Stimulated activated effector memory CD8-positive, alpha-beta T cell treated with anti-CD3 and anti-CD28 coated beads, Interleukin-12 subunit alpha, Interleukin-12 subunit beta, amount 100 ng/mL, for 72 hours (primary cell): ENCODE measurements around the gene APOLD1.
A peak's percentile ranks its signal among the peaks of the same experiment; 100 is the strongest.

Experiments
- ATAC-seq: fragments of 150-1000 bp; cut with Tn5 transposase; 2 replicates; pipeline ENCODE4 v1.10.0; 2021
- DNase-seq, 2 donors: peaks; one replicate each; pipeline ENCODE4 v3.0.0; 2021 to 2022; ENCODE audit warnings: low spot score in 2 of 2
- H3K27ac Mint-ChIP-seq: one replicate; pipeline ENCODE4 v1.8.0; 2022; ENCODE audit warnings: mild to moderate bottlenecking, mixed read lengths
- H3K36me3 Mint-ChIP-seq: one replicate; pipeline ENCODE4 v1.8.0; 2022; ENCODE audit warnings: mild to moderate bottlenecking, mixed read lengths
- H3K4me1 Mint-ChIP-seq: one replicate; pipeline ENCODE4 v1.8.0; 2022; ENCODE audit warnings: mixed read lengths
- H3K4me3 Mint-ChIP-seq: one replicate; pipeline ENCODE4 v1.8.0; 2022; ENCODE audit warnings: mild to moderate bottlenecking, mixed read lengths
- H3K9me3 Mint-ChIP-seq: one replicate; pipeline ENCODE4 v1.8.0; 2022; ENCODE audit warnings: mixed read lengths

The APOLD1 gene

DNA sequence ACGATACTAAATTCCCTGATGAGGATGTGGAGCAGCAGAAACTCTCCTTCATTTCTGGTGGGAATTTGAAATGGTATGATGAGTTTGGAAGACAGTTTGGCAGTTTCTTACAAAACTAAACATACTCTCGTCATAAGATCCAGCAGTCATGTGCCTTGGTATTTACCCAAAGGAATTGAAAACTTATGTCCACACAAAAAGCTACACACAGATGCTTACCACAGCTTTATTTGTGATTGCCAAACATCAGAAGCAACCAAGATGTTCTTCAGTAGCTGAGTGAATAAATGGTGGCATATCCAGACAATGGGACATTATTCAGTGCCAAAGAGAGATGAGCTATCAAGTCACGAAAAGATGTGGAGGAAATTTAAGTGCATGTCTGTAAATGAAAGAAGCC lies 10.7 kb upstream of the APOLD1 start:
- no peak overlapping the region for H3K27ac Mint-ChIP-seq
- H3K36me3 Mint-ChIP-seq, result no peaks in the 10 kb centered on the region
- peaks cover 5% of the 10 kb centered on the region for H3K9me3 Mint-ChIP-seq
- H3K4me3 Mint-ChIP-seq, result no peak overlapping the region
- no peak for ATAC-seq
- no peaks in the 10 kb centered on the region for H3K4me1 Mint-ChIP-seq
- no peak for DNase-seq

DNA sequence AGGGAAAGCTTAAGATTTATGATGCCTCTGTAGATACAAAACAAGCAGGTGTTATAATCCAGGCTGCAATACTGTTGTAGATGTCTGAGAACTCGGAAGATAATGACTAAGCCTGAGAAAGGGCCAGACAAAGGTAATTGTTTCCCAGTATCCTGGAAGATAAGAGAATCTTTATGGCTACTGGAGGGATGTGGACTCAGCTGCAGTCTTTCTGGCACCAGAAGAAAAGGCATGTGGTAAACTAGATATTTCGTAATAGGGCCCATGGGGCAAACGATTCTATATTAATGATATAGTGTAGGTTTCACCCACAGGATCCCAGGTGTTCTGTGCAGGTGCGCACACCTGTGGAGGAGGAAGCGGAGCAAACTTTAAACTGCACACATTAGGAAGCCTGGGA lies 9.2 kb upstream of the APOLD1 start:
- no peak overlapping the region for H3K27ac Mint-ChIP-seq
- no peaks in the 10 kb centered on the region for H3K36me3 Mint-ChIP-seq
- H3K9me3 Mint-ChIP-seq, result no peaks in the 10 kb centered on the region
- no peak overlapping the region for H3K4me3 Mint-ChIP-seq
- DNase-seq (no peak), ATAC-seq (no peak)
- no peaks in the 10 kb centered on the region for H3K4me1 Mint-ChIP-seq

DNA sequence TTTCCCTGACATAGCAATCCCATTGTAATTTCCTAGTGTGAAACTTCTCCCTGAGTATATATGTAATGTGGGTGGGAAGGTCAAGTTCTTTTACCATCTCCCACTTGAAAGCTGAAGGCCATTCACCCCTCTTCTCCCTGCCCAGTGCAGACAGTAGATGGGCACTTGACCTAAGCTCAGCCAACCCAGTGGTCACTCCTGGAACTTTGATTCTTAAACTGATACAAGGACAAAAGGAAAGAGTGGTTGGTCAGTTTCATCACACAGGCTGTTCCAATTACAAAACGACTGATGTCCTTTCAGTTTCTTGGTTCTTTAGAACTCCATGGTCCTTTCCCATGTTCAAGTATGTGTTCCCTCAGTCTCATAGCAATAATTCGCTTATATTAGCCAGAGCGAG lies 8.4 kb upstream of the APOLD1 start:
- ATAC-seq (no peak), DNase-seq (no peak)
- Mint-ChIP-seq H3K4me1 (no peaks in the 10 kb centered on the region), H3K9me3 (no peaks in the 10 kb centered on the region), H3K4me3 (no peak overlapping the region), H3K27ac (no peak overlapping the region), H3K36me3 (no peaks in the 10 kb centered on the region)

DNA sequence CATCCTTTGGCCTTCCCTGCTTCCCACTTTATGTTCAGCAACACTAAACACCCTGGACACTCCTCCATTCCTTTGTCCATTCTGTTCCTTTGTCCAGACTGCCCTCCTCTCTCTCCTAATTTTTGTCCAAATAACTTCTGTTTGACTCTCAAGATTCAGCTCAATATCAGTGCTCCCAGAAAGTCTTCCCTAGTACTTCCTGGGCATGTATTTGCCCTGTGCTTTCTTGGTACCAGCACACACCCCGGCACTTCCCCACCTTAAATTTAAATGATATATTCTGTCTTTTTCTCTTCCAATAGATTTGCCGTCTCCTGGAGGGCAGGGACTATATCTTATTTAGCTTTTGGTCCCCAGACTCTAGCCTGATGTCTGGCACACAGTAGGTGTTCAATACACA lies 6.5 kb upstream of the APOLD1 start:
- Mint-ChIP-seq H3K27ac (no peak overlapping the region), H3K4me3 (no peak overlapping the region), H3K9me3 (no peaks in the 10 kb centered on the region), H3K36me3 (no peaks in the 10 kb centered on the region), H3K4me1 (no peaks in the 10 kb centered on the region)
- ATAC-seq (no peak), DNase-seq (no peak)

DNA sequence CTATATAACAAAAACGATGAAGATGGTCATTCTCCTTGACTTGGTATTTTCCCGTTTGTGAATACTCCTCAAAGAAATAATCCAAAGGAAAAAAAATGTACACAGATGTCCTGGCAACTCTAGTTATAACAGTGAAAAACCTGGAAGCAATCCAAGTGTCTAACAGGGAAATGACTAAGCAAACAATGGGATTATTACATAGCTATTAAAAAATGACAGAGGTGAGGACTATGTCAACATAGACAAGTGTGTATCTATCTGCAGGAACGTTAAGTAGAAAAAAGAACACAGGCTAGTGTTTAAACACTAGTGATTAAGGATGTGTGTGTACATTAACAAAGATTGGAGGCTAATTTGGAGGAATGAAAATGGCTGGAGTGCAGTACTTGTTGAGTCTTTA lies 5.9 kb upstream of the APOLD1 start:
- Mint-ChIP-seq H3K36me3 (no peaks in the 10 kb centered on the region), H3K27ac (no peak overlapping the region), H3K9me3 (no peaks in the 10 kb centered on the region), H3K4me1 (no peaks in the 10 kb centered on the region), H3K4me3 (no peak overlapping the region)
- ATAC-seq (no peak), DNase-seq (no peak)

DNA sequence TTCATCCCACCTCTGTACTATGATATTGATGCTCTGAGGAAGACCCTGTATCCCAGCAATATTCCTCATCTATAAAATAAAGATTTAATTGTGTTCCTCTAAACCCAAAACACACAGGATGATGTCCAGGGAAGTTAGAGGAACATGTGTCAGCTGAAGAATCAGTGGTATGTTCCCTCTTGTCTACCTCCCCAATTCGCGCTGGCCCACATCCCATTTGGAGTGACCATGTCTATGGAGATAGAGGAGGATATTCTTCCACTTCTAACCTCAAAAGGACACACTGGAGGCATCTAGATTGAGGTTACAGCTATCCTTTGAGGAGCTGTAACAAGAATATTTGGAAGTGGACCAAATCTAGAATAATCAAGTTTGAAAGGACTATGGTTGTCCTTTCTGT lies 1.3 kb upstream of the APOLD1 start:
- no peak overlapping the region for H3K4me3 Mint-ChIP-seq
- H3K4me1 Mint-ChIP-seq, result peaks cover 28% of the 10 kb centered on the region
- ATAC-seq (no peak), DNase-seq (no peak)
- peaks cover 12% of the 10 kb centered on the region for H3K36me3 Mint-ChIP-seq
- no peak overlapping the region for H3K27ac Mint-ChIP-seq
- H3K9me3 Mint-ChIP-seq, result no peaks in the 10 kb centered on the region

DNA sequence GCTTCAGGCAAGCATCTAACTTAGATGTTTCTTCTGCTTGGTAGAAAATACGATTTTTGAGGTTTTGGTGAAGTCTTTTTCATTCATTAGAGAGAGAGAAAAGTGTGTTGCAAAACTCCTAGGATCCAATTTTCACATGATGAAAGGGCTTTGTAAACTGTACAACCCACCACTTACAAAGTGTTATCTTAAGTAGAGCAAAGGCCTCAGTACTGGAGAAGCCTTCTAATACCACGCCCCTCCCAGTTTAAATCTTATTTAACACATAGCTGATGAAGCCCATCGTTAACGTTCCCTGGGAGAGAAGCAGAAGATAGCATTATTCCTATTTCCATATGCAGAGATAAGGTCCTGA lies 869 bp downstream of the APOLD1 start:
- Mint-ChIP-seq H3K4me3 (peak overlapping the region; percentile 81), H3K36me3 (peaks cover 12% of the 10 kb centered on the region), H3K9me3 (no peaks in the 10 kb centered on the region), H3K4me1 (peaks cover 31% of the 10 kb centered on the region), H3K27ac (peak overlapping the region; percentile 34)
- ATAC-seq (peak; percentile 2), DNase-seq (no peak)

DNA sequence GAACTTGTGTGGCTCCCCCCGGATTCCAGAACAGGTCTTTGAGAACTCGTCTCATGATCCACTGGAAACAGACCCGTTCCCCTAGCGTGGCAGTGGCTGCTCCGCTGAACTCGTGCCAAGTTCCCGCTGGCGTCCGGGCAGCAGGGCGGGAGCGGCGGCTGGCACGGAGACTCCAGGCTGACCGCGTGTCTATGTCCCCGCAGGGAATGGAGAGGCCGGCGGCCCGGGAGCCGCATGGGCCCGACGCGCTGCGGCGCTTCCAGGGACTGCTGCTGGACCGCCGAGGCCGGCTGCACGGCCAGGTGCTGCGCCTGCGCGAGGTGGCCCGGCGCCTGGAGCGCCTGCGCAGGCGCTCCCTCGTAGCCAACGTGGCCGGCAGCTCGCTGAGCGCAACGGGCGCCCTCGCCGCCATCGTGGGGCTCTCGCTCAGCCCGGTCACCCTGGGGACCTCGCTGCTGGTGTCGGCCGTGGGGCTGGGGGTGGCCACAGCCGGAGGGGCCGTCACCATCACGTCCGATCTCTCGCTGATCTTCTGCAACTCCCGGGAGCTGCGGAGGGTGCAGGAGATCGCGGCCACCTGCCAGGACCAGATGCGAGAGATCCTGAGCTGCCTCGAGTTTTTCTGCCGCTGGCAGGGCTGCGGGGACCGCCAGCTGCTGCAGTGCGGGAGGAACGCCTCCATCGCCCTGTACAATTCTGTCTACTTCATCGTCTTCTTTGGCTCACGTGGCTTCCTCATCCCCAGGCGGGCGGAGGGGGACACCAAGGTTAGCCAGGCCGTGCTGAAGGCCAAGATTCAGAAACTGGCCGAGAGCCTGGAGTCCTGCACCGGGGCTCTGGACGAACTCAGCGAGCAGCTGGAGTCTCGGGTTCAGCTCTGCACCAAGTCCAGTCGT lies 1.5 kb downstream of the APOLD1 start:
- peak overlapping the region; percentile 81 for H3K4me3 Mint-ChIP-seq
- DNase-seq, result peak; percentile 57 to 83
- H3K36me3 Mint-ChIP-seq, result peaks cover 12% of the 10 kb centered on the region

DNA sequence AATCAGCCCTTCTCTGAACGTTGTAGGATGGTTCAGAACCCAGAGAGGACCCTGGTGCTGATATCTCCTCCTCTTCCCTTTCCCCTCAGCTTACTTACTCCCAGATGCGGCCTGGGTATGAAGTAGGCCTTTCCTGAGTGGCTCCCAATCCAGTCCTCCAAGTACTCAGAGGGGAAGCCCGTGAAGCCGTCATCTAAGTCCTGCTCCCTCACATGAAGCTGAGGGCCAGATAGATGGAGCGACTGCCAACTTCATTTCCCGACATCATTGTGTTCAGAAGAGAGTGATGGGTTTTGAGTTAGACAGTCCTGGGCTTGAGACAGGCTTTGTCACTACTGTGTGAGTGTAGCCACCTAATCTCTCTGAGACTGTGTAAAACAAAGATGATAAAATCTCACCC lies 2.7 kb downstream of the APOLD1 start:
- Mint-ChIP-seq H3K36me3 (peaks cover 12% of the 10 kb centered on the region), H3K9me3 (no peaks in the 10 kb centered on the region), H3K27ac (peak overlapping the region; percentile 92), H3K4me3 (peak overlapping the region; percentile 81), H3K4me1 (peaks cover 31% of the 10 kb centered on the region)
- ATAC-seq, result peak; percentile 47
- DNase-seq, result no peak

More for the DNA sequence above, 1.5 kb downstream of the APOLD1 start:
- peaks cover 31% of the 10 kb centered on the region for H3K4me1 Mint-ChIP-seq
- H3K27ac Mint-ChIP-seq, result peak overlapping the region; percentile 92
- H3K9me3 Mint-ChIP-seq, result no peaks in the 10 kb centered on the region
- peak; percentile 91 for ATAC-seq

DNA sequence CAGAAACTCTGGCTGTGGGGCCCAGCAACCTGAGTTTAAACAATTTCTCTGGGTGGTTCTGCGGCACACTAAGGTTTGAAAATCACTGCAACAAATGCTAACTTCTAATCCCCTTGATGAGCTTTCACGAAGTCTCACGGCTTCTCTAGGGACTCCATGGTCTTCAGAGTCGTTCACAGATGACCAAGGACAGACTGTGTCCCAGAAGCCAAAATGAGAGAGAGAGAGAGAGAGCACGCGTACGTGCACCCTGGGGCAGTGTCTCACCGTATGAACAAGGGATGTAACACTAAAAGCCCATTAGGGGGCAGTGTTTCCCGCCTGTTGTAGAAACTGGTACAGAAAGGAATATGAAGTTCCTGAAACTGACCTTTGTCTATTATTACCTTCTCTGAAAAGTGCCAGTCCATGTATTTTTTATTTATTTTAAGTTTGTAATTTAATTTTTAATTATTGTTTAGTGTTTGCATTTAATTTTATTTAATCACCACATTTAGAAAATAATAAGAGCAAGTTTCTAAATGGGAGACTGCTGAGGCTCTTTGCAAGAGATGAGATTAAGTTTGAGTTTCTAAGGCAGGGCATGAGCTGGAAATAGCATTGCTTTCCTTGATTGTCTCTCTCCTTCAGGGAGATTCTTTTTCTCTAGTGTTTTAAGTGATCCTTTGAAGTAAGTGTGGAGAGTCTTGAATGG lies 3.4 kb downstream of the APOLD1 start:
- peak overlapping the region; percentile 92 for H3K27ac Mint-ChIP-seq
- peaks cover 12% of the 10 kb centered on the region for H3K36me3 Mint-ChIP-seq
- peak; percentile 80 for ATAC-seq
- no peaks in the 10 kb centered on the region for H3K9me3 Mint-ChIP-seq
- peak; percentile 43 to 71 for DNase-seq
- peak overlapping the region; percentile 81 for H3K4me3 Mint-ChIP-seq
- H3K4me1 Mint-ChIP-seq, result peaks cover 31% of the 10 kb centered on the region

DNA sequence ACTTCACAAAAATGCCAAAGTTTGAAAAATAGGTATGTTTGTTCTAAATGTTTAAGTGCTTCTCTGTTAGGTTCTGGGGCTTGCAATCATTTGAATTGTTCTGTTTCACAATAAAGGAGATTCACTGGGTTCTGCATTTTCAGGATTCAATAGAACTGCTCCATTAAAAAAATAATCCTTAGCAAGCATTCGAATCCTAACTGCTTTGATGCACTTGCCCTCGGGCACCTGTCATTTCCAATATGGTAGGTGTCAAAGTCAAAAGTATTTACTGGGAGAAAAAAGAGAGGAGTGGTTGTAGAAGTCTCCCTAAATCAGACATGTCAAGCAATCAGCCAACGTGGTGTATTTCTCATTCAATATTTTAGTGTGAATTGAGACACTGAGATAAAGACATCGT lies 5.5 kb downstream of the APOLD1 start:
- H3K4me1 Mint-ChIP-seq, result peaks cover 22% of the 10 kb centered on the region
- no peak for DNase-seq
- no peak overlapping the region for H3K27ac Mint-ChIP-seq
- H3K9me3 Mint-ChIP-seq, result no peaks in the 10 kb centered on the region
- H3K4me3 Mint-ChIP-seq, result no peak overlapping the region
- H3K36me3 Mint-ChIP-seq, result peaks cover 12% of the 10 kb centered on the region
- ATAC-seq, result no peak

DNA sequence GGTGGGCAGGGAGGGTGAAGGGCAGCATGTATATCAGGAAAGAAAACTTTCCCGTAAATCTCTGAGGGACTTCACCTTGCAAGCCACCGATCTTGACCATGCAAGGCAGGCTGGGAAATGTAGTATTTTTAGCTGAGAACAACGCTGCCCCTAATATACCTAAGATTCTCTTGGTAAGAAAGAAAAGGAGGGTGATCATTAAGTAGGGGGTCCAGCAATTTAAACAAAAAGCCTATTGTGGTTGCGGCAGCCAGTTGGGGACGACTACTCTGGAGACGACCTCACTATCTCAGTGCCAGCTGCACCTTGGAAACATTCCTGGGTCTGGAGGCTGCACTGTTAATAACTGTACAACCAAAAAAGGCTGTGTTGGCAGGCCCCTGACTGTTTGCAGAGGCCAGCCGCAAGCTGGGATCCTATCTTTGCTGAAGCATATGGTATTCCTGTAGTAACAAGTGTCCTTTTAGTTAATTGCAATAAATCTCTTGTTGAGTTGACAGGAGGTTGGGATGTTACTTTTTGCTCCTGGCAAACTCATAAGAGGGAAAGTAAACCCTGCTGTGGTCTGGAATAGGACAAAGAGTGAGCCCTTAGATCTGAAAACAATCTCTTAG lies 6.4 kb downstream of the APOLD1 start:
- Mint-ChIP-seq H3K36me3 (peaks cover 12% of the 10 kb centered on the region), H3K9me3 (no peaks in the 10 kb centered on the region), H3K27ac (no peak overlapping the region), H3K4me3 (no peak overlapping the region), H3K4me1 (peaks cover 22% of the 10 kb centered on the region)
- no peak for DNase-seq
- ATAC-seq, result no peak

DNA sequence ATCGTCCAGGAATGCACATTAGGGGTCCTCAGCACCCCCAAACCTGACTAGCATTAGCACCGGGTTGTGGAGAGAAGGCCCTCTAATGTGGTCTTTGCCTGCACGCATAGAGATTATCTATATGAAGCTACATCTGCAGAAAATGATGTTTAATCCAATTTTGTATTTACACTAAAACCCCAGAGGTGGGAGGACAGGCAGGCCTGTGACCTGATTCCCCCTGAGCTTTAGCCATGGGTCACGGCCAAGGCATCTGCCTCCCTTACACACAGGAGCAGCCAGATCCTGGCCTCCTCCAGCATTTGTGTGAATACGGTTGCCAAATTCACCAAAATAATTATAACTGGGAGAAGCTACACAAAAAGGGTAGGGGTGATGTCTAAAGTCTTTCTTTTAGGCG lies 7.0 kb downstream of the APOLD1 start:
- DNase-seq (no peak), ATAC-seq (no peak)
- H3K4me3 Mint-ChIP-seq, result no peak overlapping the region
- no peak overlapping the region for H3K27ac Mint-ChIP-seq
- H3K36me3 Mint-ChIP-seq, result peaks cover 7% of the 10 kb centered on the region
- no peaks in the 10 kb centered on the region for H3K9me3 Mint-ChIP-seq
- H3K4me1 Mint-ChIP-seq, result peaks cover 19% of the 10 kb centered on the region

DNA sequence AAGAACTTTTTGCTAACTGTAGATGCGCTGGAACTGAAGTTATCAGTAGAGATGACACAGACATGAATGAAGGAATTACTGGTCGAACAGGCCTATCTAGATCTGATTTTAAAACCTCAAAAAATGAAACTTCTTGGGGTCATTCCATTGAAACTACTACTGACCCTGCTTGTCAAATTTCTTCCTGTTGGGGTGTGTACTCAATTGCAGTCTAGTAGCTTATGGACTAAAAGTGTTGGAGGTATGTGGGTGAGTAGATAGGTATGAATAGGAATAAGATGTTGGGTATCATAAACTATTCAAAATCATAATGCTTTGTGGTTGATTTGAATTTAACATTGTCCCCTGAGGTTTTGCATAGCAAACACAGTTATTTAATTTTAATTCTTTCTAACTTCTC lies 9.2 kb downstream of the APOLD1 start:
- ATAC-seq (no peak), DNase-seq (no peak)
- no peak overlapping the region for H3K27ac Mint-ChIP-seq
- no peaks in the 10 kb centered on the region for H3K4me1 Mint-ChIP-seq
- no peaks in the 10 kb centered on the region for H3K9me3 Mint-ChIP-seq
- H3K36me3 Mint-ChIP-seq, result no peaks in the 10 kb centered on the region
- no peak overlapping the region for H3K4me3 Mint-ChIP-seq

DNA sequence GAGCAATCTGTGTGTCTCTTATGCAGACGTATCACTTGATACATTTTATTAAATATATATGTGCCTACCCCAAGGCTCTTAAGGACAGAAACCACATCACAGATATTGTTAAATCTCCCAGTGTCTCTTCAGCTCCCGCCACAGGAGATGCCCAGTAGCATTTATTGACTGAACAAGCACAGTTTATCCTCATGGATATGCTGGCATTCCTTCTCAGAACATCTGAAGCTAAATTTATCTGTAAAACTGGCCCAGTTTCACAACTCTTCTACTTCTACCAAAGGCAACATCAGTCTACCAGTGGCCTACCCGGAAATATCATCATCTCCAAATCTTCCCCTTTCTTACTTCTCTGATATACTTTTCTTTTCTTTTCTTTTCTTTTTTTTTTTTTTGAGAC lies 10.7 kb downstream of the APOLD1 start:
- ATAC-seq, result no peak
- Mint-ChIP-seq H3K9me3 (no peaks in the 10 kb centered on the region), H3K27ac (no peak overlapping the region), H3K4me1 (peaks cover 6% of the 10 kb centered on the region), H3K36me3 (no peaks in the 10 kb centered on the region), H3K4me3 (no peak overlapping the region)
- no peak for DNase-seq
